HG03060 (cell line): ENCODE results near the gene INPP5A.
"Not testable (repeated sequence)": the region's sequence is repeated elsewhere in the genome, so short reads cannot be mapped to it uniquely, and the experiment has no call there.

Source experiments
- ATAC-seq: cut with Tn5 transposase; IDR thresholded peaks from one replicate; pipeline ENCODE4 v1.9.1; 2021; ENCODE audit warnings: low read depth, moderate number of reproducible peaks; ENCODE audit not compliant: unreplicated experiment

Gene INPP5A

DNA sequence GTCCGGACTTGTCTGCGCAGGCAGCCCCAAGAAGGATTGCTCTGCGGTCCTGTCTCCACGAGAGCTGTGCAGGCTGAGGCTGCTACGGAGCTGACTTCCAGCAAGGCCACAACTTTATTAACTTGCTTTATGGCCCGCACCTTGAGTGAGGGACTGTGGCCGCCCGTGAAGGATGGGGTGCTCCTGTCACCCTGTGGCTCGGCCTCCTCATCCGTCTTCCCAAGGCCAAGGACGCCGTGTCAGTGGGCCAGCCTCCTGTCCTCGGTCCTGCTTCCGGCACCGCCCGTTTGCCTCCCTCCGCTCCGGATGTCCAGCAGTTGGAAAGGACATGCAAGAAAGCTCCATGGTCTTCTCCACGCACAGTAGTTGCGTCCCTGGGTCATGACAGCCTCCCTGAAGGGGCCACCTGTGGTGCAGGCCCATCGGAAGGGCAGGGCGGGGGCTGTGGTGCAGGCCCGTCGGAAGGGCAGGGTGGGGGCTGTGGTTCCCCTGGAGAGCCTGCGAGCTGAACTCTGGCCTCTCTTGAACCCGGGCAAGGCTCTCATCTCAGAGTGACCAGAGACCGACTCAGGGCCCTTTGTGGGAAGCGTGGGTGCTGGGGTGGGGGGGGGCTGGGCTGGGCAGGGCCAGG, 161.3 kb downstream of the INPP5A start:
- no peak for ATAC-seq

DNA sequence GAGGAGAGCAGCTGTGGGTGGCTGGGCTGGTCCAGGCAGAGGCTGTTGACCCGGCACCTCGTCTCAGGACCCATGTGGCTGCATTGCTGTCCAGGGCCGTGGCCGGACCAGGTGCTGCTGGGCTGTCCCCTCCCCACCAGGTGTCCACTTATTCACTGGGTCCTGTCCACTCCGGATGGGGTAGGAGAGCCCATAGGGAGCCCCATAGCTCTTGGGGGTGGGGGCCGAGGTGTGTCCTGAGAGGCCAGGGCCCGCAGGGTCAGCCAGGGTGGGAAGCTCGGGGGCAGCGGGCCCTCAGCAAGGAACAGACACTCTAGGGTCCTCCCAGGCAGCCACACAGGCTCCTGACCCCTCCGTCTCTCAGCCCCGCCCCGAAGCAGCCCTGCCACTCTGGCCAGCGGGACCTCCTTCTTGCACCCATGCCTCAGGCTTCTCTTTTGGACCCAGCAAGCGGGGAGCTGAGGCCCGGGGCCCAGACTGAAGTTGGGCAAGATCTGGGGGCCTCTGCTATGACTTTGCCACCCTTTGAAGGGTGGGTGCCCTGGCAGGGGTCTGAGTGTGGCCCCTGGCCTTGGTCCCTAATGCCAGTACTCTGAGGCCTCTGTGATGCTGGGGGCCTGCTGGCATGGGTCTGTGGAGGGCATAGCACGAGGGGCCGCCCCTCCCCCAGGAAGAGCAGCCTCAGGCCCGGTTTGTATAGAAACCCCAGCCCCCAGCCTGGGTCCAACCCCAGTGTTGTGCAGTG, 162.0 kb downstream of the INPP5A start:
- ATAC-seq = no peak

- no peak for ATAC-seq
These were observed 162.8 kb downstream of the INPP5A start for GRCh38 chr10:132700156-132701098.

GRCh38 chr10:132701099-132701845, 163.7 kb downstream of the INPP5A start:
- ATAC-seq = no peak

DNA sequence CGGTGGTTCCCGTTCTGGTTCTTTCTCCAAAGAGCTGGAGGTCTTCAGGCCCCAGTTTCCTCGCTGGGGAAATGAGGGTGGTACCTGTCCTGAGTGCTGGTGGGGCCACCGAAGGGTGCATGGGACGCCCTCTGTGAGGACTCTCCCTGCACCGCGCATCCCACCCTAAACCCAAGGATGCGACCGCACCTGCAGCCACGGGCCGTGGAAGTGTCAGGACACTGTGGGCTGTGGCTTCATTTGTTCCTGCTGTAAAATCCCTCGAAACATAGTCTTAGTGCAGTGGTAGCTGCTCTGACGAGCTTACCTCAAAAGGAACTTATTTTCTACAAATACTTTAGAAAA, 164.2 kb downstream of the INPP5A start:
- ATAC-seq = no peak

DNA sequence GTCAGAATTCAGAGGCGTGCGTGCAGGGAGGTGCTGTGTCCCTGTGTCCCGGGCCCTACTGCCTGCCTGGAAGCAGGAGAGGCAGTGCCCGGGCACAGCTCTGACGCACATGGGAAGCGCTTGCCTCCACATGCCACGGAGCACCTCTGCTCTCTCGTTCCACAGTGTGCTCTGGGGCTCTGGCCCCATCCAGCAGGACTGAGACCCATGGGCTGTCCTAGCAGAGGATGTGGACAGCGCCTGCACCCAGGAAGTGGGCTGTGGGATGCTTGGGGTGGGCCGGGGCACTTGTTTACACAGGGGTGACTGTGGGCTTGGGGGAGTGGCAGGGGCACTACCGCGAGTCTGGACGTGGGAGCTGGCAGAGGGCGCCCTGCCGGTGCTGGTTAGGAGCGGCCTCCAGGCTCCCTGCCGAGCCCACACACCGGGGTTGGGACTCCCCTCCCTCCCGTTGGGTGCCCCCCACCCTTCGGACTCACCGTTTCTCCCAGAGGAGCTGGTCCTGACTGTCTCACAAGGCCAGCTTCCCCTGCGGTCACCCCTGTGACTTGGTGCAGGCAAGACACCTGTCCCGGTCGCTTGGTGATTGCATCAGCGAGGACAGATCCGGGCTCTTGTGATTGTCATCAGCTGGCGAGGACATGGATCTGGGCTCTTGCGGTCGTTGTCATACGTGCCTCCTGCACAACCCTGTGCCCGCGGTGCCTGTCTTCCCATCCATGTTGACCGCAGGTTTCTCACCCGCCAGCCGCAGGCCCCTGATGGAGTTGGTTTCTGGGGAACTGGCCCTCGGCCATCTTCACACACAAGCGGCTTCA, 165.2 kb downstream of the INPP5A start:
- no peak for ATAC-seq

DNA sequence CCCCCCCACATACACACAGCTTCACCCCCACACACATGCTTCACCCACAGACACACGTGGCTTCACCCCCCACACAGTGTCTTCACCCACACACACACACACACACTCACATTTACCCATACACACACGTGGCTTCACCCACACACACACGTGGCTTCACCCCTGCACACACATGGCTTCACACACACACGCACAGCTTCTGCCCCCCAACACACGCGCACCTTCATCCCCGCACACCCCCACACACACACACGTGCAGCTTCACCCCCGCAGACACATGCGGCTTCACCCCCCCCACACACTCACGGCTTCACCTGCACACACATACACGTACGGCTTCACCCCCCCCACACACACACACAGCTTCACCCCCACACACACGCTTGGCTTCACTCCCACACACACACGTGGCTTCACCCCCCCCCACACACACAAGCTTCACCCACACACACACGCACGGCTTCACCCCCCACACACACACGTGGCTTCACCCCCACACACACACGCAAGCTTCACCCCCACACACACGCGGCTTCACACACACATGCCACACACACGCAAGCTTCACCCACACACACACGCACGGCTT, 165.9 kb downstream of the INPP5A start:
- no peak for ATAC-seq

GRCh38 chr10:132704008-132704814, 166.6 kb downstream of the INPP5A start:
- no peak for ATAC-seq

DNA sequence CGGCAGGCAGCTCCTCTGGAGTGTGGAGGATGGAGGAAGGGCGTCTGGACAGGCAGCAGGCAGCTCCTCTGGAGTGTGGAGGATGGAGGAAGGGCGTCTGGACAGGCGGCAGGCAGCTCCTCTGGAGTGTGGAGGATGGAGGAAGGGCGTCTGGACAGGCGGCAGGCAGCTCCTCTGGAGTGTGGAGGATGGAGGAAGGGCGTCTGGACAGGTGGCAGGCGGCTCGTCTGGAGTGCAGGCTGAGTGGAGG, 167.2 kb downstream of the INPP5A start:
- ATAC-seq = not testable (repeated sequence)

GRCh38 chr10:132705173-132705572, 167.6 kb downstream of the INPP5A start:
- ATAC-seq = no peak

- no peak for ATAC-seq
These were observed 168.4 kb downstream of the INPP5A start for GRCh38 chr10:132705943-132706342.

DNA sequence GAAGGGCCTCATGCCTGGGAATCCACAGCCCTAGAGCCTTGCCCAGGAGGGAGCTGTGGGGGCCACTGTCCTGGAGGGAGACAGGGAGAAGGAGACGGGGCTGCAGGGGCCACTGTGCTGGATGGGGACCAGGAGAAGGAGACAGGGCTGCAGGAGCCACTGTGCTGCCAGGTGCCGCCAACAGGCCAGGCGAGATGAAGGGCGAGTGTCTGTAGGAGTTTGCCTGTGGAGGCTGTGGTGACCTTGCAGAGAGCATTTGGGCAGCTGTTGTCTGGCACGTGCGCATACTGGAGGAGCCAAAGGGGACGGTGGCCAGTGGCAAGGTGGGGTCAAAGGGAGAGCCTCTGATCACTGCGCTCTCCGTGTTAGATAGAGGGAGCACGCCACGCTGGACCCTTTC, 169.1 kb downstream of the INPP5A start:
- no peak for ATAC-seq

- ATAC-seq = no peak
These were observed 169.7 kb downstream of the INPP5A start for GRCh38 chr10:132707121-132707775.

GRCh38 chr10:132707776-132708171, 170.2 kb downstream of the INPP5A start:
- ATAC-seq = no peak

DNA sequence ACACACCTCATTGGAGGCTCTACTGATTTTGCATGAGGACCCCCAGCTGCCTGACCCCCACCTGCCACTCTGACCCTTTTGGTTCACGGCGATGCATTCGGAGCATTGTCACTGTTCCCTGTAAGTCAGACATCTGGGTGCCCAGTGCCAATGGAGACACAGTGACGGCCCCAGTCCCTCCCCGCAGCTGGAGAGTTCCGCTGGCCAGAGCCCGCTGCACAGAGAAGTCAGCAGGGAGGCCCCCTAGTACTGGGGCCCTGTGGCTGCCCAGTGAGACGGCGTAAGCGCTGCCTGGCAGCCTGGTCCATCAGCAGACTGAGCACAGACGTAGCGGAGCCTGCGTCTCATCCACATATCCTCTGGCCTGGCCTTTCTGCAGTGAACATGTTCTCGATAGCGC, 170.9 kb downstream of the INPP5A start:
- ATAC-seq = no peak

DNA sequence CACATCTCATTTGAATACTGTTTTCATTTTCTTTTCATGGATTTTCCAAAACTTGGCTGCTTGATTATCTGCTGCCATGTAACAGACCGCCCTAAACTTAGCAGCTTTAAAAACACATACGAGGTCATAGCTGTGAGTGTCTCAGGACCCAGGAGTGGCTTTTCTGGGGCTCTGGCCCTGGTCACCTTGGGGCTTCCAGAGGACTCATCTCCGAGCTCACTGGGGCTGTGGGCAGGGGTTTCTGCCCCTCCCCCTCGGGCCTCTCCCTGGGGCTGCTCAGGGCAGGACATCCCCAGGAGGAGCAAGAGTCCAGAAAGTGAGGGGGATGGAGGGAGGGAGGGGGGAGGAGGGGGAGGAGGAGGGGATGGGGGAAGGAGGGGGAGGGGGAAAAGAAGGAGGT, 171.3 kb downstream of the INPP5A start:
- no peak for ATAC-seq

DNA sequence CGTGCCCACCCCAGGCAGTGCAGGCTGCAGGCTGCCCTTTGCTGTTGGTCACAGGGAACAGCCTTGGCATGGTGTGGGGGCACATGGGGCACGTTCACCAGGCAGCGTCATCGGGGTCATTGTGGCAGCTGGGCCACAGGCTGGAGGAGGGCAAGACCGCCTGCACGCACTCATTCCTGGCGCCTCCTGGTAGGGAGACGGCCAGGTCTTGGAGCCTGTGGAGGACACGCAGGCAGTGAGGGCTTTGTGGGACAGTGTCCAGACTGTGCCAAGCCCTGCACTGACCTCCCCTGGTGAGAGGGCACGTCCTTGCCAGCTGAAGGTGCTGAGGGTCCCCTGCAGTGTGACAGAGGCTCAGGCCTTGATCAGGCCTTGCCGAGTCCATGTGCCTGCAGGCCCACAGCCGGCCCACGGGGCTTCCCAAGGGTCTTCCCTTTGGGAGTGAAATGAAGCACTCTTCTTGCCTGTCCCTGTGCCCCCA, 171.9 kb downstream of the INPP5A start:
- ATAC-seq = no peak

DNA sequence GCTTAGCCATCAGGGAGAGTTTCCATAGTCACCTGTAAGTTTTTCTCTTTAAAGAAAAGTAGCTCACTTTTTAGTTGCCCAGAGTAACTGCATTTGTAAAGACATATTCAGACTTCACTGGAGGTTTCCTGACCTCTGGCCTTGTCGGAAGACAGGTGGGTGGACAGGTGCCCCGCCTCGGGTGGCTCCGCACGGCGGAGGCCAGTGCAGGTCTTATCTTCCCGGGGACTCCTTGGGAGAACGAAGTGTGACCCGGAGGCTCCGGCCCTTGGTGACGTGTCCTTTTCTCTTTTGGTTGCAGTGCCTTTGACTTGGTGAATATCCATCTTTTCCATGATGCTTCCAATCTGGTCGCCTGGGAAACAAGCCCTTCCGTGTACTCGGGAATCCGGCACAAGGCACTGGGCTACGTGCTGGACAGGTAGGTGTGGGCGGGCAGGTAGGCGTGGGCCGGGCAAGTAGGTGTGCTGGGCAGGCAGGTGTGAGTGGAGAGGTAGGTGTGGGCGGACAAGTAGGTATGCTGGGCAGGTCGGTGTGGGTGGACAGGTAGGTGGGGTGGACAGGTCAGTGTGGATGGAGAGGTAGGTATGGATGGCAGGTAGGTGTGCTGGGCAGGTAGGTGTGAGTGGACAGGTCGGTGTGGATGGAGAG, 172.6 kb downstream of the INPP5A start:
- no peak for ATAC-seq
